ENCODE results near the gene BCOR. TPM values are rescaled to one million over a fixed set of nuclear protein-coding genes. Genes with fewer than 3 reads are reported as not detected.

Gene BCOR
- polyA plus RNA-seq, 1 of the 3 experiments (the other 2 are of a cell fraction), result 8.8 TPM

GRCh38 chrX:40122487-40122886, 24.7 kb upstream of the BCOR start (continued):
- no peak for TF ChIP-seq RXRA (IDR thresholded peaks at IDR 0.05; ENCODE audit: borderline replicate concordance, low read depth)
- no peak for TF ChIP-seq RAD21 (IDR thresholded peaks at IDR 0.05; ENCODE audit: low read length)
- TF ChIP-seq MAX (IDR thresholded peaks at IDR 0.05; ENCODE audit: low read depth), result no peak
- no peak for TF ChIP-seq GABPA (IDR thresholded peaks at IDR 0.05; ENCODE audit: low read depth)
- TF ChIP-seq NRF1 (IDR thresholded peaks at IDR 0.05; ENCODE audit: low read depth, low read length), result no peak
- TF ChIP-seq ELF1 (IDR thresholded peaks at IDR 0.05), result no peak

DNA sequence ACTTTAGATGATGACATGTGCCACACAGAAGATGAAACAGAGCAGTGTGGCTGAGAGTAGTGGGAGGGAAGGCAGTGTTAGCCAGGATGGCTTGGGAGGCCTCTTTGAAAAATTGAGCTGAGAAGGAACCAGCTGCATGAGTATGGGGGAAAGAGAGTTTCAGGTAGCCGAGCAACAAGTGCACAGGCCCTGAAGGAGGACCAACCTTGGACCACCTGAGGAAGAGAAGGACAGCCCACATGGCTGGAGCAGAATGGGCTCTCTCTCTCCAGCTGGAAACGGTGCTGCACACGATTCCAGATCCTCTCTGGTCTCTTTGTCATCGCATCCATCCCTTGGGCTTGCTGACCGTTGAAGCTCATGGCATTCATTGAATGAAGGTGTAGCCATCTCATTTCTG, 23.9 kb upstream of the BCOR start:
- CTCF ChIA-PET, result no interaction called here
- WGBS (ENCODE audit: low lambda C conversion rate), result 29% methylated on average over 4 of the region's 5 CpGs
- no peak for TF ChIP-seq EP300 (IDR thresholded peaks at IDR 0.05; ENCODE audit: borderline replicate concordance in 1 of 2, low read depth in 1 of 2, low read length in 1 of 2)

GRCh38 chrX:40120838-40121580, 23.3 kb upstream of the BCOR start:
- H3K4me2 ChIP-seq, result no peak overlapping the region
- H3F3A ChIP-seq (replicated peaks; ENCODE audit: insufficient read depth), result no peaks in the 10 kb centered on the region
- no peak overlapping the region for H2AFZ ChIP-seq (ENCODE audit: low read depth)
- no peaks in the 10 kb centered on the region for H3K9me3 ChIP-seq
- no peaks in the 10 kb centered on the region; the same call in 1 of the 2 replicates for H3K27me3 ChIP-seq (ENCODE audit: insufficient read depth)
- H3K9ac ChIP-seq, result no peak overlapping the region
- no peak overlapping the region for H3K27ac ChIP-seq (ENCODE audit: low read depth in 2 of 2, low read length in 1 of 2)
- ChIA-PET CTCF (no interaction called here), POLR2A (no interaction called here)
- no peak overlapping the region for H3K4me3 ChIP-seq (ENCODE audit: low read depth in 2 of 2, low read length in 1 of 2)
- WGBS (ENCODE audit: low lambda C conversion rate), result 50% methylated on average over 9 of the region's 11 CpGs
- H3K79me2 ChIP-seq (ENCODE audit: insufficient read depth), result no peaks in the 10 kb centered on the region
- peaks cover 0 to 4% of the 10 kb centered on the region in 2 experiments; a peak in 1 of 4 replicates for H3K4me1 ChIP-seq (ENCODE audit: control insufficient read depth in 1 of 2, insufficient read depth in 2 of 2, low read depth in 1 of 2, low read length in 1 of 2)
- no peak for DNase-seq
- no peaks in the 10 kb centered on the region for H3K36me3 ChIP-seq (replicated peaks in 1 of 2; ENCODE audit: control insufficient read depth in 1 of 2, insufficient read depth in 2 of 2, low read length in 1 of 2)
- no peaks in the 10 kb centered on the region for H3K9me2 ChIP-seq
- H4K20me1 ChIP-seq (ENCODE audit: insufficient read depth), result no peaks in the 10 kb centered on the region
- no peak for TF ChIP-seq EP300 (IDR thresholded peaks at IDR 0.05; ENCODE audit: borderline replicate concordance in 1 of 2, low read depth in 1 of 2, low read length in 1 of 2)
- TF ChIP-seq, protein P1, sequence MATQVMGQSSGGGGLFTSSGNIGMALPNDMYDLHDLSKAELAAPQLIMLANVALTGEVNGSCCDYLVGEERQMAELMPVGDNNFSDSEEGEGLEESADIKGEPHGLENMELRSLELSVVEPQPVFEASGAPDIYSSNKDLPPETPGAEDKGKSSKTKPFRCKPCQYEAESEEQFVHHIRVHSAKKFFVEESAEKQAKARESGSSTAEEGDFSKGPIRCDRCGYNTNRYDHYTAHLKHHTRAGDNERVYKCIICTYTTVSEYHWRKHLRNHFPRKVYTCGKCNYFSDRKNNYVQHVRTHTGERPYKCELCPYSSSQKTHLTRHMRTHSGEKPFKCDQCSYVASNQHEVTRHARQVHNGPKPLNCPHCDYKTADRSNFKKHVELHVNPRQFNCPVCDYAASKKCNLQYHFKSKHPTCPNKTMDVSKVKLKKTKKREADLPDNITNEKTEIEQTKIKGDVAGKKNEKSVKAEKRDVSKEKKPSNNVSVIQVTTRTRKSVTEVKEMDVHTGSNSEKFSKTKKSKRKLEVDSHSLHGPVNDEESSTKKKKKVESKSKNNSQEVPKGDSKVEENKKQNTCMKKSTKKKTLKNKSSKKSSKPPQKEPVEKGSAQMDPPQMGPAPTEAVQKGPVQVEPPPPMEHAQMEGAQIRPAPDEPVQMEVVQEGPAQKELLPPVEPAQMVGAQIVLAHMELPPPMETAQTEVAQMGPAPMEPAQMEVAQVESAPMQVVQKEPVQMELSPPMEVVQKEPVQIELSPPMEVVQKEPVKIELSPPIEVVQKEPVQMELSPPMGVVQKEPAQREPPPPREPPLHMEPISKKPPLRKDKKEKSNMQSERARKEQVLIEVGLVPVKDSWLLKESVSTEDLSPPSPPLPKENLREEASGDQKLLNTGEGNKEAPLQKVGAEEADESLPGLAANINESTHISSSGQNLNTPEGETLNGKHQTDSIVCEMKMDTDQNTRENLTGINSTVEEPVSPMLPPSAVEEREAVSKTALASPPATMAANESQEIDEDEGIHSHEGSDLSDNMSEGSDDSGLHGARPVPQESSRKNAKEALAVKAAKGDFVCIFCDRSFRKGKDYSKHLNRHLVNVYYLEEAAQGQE (IDR thresholded peaks at IDR 0.05; ENCODE audit: low read depth, low read length), result no peak
- TF ChIP-seq TCF12 (IDR thresholded peaks at IDR 0.05), result no peak
- TF ChIP-seq, protein P2, sequence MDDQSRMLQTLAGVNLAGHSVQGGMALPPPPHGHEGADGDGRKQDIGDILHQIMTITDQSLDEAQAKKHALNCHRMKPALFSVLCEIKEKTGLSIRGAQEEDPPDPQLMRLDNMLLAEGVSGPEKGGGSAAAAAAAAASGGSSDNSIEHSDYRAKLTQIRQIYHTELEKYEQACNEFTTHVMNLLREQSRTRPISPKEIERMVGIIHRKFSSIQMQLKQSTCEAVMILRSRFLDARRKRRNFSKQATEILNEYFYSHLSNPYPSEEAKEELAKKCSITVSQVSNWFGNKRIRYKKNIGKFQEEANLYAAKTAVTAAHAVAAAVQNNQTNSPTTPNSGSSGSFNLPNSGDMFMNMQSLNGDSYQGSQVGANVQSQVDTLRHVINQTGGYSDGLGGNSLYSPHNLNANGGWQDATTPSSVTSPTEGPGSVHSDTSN (IDR thresholded peaks at IDR 0.05), result no peak
- no peak for TF ChIP-seq MEF2A (IDR thresholded peaks at IDR 0.05; ENCODE audit: borderline replicate concordance, low read depth)
- no peak for TF ChIP-seq TEAD4 (IDR thresholded peaks at IDR 0.05; ENCODE audit: borderline replicate concordance, insufficient read depth)
- TF ChIP-seq RFX5 (IDR thresholded peaks at IDR 0.05; ENCODE audit: low read length), result no peak
- TF ChIP-seq RAD21 (IDR thresholded peaks at IDR 0.05; ENCODE audit: low read length), result no peak
- no peak for TF ChIP-seq USF2 (IDR thresholded peaks at IDR 0.05; ENCODE audit: borderline replicate concordance, low read depth, low read length)
- no peak for TF ChIP-seq ELF1 (IDR thresholded peaks at IDR 0.05)
- TF ChIP-seq EZH2phosphoT487 (IDR thresholded peaks at IDR 0.05; ENCODE audit: borderline replicate concordance, low read depth), result no peak
- no peak for TF ChIP-seq CHD2 (IDR thresholded peaks at IDR 0.05; ENCODE audit: low read length, partially characterized antibody)
- TF ChIP-seq, protein P3, sequence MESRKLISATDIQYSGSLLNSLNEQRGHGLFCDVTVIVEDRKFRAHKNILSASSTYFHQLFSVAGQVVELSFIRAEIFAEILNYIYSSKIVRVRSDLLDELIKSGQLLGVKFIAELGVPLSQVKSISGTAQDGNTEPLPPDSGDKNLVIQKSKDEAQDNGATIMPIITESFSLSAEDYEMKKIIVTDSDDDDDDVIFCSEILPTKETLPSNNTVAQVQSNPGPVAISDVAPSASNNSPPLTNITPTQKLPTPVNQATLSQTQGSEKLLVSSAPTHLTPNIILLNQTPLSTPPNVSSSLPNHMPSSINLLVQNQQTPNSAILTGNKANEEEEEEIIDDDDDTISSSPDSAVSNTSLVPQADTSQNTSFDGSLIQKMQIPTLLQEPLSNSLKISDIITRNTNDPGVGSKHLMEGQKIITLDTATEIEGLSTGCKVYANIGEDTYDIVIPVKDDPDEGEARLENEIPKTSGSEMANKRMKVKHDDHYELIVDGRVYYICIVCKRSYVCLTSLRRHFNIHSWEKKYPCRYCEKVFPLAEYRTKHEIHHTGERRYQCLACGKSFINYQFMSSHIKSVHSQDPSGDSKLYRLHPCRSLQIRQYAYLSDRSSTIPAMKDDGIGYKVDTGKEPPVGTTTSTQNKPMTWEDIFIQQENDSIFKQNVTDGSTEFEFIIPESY (IDR thresholded peaks at IDR 0.05; ENCODE audit: borderline replicate concordance, low read depth), result no peak

More for the DNA sequence above, 23.9 kb upstream of the BCOR start:
- Histone ChIP-seq H3K79me2 (ENCODE audit: insufficient read depth) (no peaks in the 10 kb centered on the region), H3K4me2 (no peak overlapping the region), H4K20me1 (ENCODE audit: insufficient read depth) (no peaks in the 10 kb centered on the region), H3K36me3 (replicated peaks in 1 of 2; ENCODE audit: control insufficient read depth in 1 of 2, insufficient read depth in 2 of 2, low read length in 1 of 2) (no peaks in the 10 kb centered on the region), H3K9me3 (no peaks in the 10 kb centered on the region), H3F3A (replicated peaks; ENCODE audit: insufficient read depth) (no peaks in the 10 kb centered on the region), H3K4me1 (ENCODE audit: control insufficient read depth in 1 of 2, insufficient read depth in 2 of 2, low read depth in 1 of 2, low read length in 1 of 2) (peaks cover 0 to 4% of the 10 kb centered on the region in 2 experiments; a peak in 1 of 4 replicates), H3K9ac (no peak overlapping the region), H3K4me3 (ENCODE audit: low read depth in 2 of 2, low read length in 1 of 2) (no peak overlapping the region), H3K27ac (ENCODE audit: low read depth in 2 of 2, low read length in 1 of 2) (no peak overlapping the region), H3K9me2 (no peaks in the 10 kb centered on the region), H3K27me3 (ENCODE audit: insufficient read depth) (no peaks in the 10 kb centered on the region; the same call in 1 of the 2 replicates), H2AFZ (ENCODE audit: low read depth) (no peak overlapping the region)
- no peak for DNase-seq
- POLR2A ChIA-PET, result no interaction called here
